HG02571 (cell line): Measurements from ENCODE around the gene BCL10.
A peak's percentile ranks its signal among the peaks of the same experiment; 100 is the strongest.

Source experiments
- ATAC-seq: cut with Tn5 transposase; IDR thresholded peaks from one replicate; pipeline ENCODE4 v1.9.1; 2021; ENCODE audit warnings: mild to moderate bottlenecking, moderate library complexity; ENCODE audit not compliant: unreplicated experiment

BCL10 gene

GRCh38 chr1:85276215-85276977 is at the start of gene BCL10:
BCL10 (minus strand) TSS chr1:85276632; CDS start chr1:85276352, 280 bp downstream.
- peak; percentile 93 for ATAC-seq

GRCh38 chr1:85325920-85326319 is 49.5 kb upstream of the BCL10 start:
- ATAC-seq = no peak

GRCh38 chr1:85323770-85324169 is 47.3 kb upstream of the BCL10 start:
- no peak for ATAC-seq

GRCh38 chr1:85322655-85323054 is 46.2 kb upstream of the BCL10 start:
- no peak for ATAC-seq

- no peak for ATAC-seq
These were observed 45.0 kb upstream of the BCL10 start for GRCh38 chr1:85321237-85321964.

GRCh38 chr1:85320371-85321131 is 44.1 kb upstream of the BCL10 start:
- no peak for ATAC-seq

GRCh38 chr1:85319931-85320330 is 43.5 kb upstream of the BCL10 start:
- ATAC-seq = no peak

- ATAC-seq = no peak
These were observed 43.1 kb upstream of the BCL10 start for GRCh38 chr1:85319491-85319890.

- ATAC-seq = no peak
These were observed 41.8 kb upstream of the BCL10 start for GRCh38 chr1:85318217-85318616.

GRCh38 chr1:85317560-85317959 is 41.1 kb upstream of the BCL10 start:
- no peak for ATAC-seq

- no peak for ATAC-seq
These were observed 39.9 kb upstream of the BCL10 start for GRCh38 chr1:85316321-85316720.

GRCh38 chr1:85315789-85316188 is 39.4 kb upstream of the BCL10 start:
- no peak for ATAC-seq

GRCh38 chr1:85314726-85315125 is 38.3 kb upstream of the BCL10 start:
- ATAC-seq = no peak

GRCh38 chr1:85313888-85314696 is 37.7 kb upstream of the BCL10 start:
- no peak for ATAC-seq

- no peak for ATAC-seq
These were observed 35.4 kb upstream of the BCL10 start for GRCh38 chr1:85311818-85312217.

- no peak for ATAC-seq
These were observed 32.5 kb upstream of the BCL10 start for GRCh38 chr1:85308833-85309350.

- peak; percentile 83 for ATAC-seq
These were observed 31.8 kb upstream of the BCL10 start for GRCh38 chr1:85307987-85308832.

- no peak for ATAC-seq
These were observed 29.8 kb upstream of the BCL10 start for GRCh38 chr1:85306236-85306635.

GRCh38 chr1:85303440-85304162 is 27.2 kb upstream of the BCL10 start:
- no peak for ATAC-seq
